Activated naive CD4-positive, alpha-beta T cell treated with anti-CD3 and anti-CD28 coated beads, Interleukin-2, amount 10 ng/mL, durations not matched to agents 7 days and 5 days (primary cell): ENCODE data around the gene FRA10AC1.

ENCODE experiments used
- CTCF ChIA-PET: fragments of 350-600 bp; sonication (Branson Sonifier 250); formaldehyde crosslinking; loops from one replicate; lab custom pipeline; 2021; ENCODE audit warnings: antibody characterized with exemption; lab: Charles Lee
- DNase-seq: peaks from one replicate; pipeline ENCODE4 v3.0.0-alpha.2; 2020
- H3K27ac Mint-ChIP-seq: one replicate; pipeline ENCODE4 v1.8.0; 2021; ENCODE audit warnings: mild to moderate bottlenecking, moderate library complexity, mixed read lengths
- H3K27me3 Mint-ChIP-seq: one replicate; pipeline ENCODE4 v1.8.0; 2021; ENCODE audit warnings: mild to moderate bottlenecking, mixed read lengths
- H3K36me3 Mint-ChIP-seq: one replicate; pipeline ENCODE4 v1.8.0; 2021; ENCODE audit warnings: mixed read lengths
- H3K4me1 Mint-ChIP-seq: one replicate; pipeline ENCODE4 v1.8.0; 2021; ENCODE audit warnings: mixed read lengths
- H3K4me3 Mint-ChIP-seq: one replicate; pipeline ENCODE4 v1.8.0; 2021; ENCODE audit warnings: mild to moderate bottlenecking, moderate library complexity, mixed read lengths
- H3K9me3 Mint-ChIP-seq: one replicate; pipeline ENCODE4 v1.8.0; 2021; ENCODE audit warnings: mixed read lengths

Gene FRA10AC1

GRCh38 chr10:93702210-93703001 lies at the start of gene FRA10AC1:
Gene FRA10AC1, minus strand, starts transcription at chr10:93702592. Its CDS starts 2,486 bp downstream, at chr10:93700106.
- CTCF ChIA-PET, result interaction anchor here (0.7 to 1.8 kb wide), 4 partner anchors 20 to 211 kb away, joined by 3 to 7 read pairs (median 4); no protein-coding TSS in a partner anchor
- H3K36me3 Mint-ChIP-seq, result no peaks in the 10 kb centered on the region
- H3K4me1 Mint-ChIP-seq, result peaks cover 10% of the 10 kb centered on the region
- H3K9me3 Mint-ChIP-seq, result no peaks in the 10 kb centered on the region
- DNase-seq, result peak; percentile 88
- H3K27ac Mint-ChIP-seq, result no peak within 1 kb of the TSS
- no peak within 1 kb of the TSS for H3K4me3 Mint-ChIP-seq
- H3K27me3 Mint-ChIP-seq, result no peaks in the 10 kb centered on the region

GRCh38 chr10:93751832-93752231 lies 49.4 kb upstream of the FRA10AC1 start:
- H3K9me3 Mint-ChIP-seq, result no peaks in the 10 kb centered on the region
- no peaks in the 10 kb centered on the region for H3K4me1 Mint-ChIP-seq
- H3K4me3 Mint-ChIP-seq, result no peak overlapping the region
- CTCF ChIA-PET, result no interaction called here
- no peak overlapping the region for H3K27ac Mint-ChIP-seq
- H3K27me3 Mint-ChIP-seq, result peaks cover 9% of the 10 kb centered on the region
- no peaks in the 10 kb centered on the region for H3K36me3 Mint-ChIP-seq
- no peak for DNase-seq

- CTCF ChIA-PET, result no interaction called here
- no peaks in the 10 kb centered on the region for H3K9me3 Mint-ChIP-seq
- DNase-seq, result no peak
- H3K27ac Mint-ChIP-seq, result no peak overlapping the region
- H3K4me3 Mint-ChIP-seq, result no peak overlapping the region
- H3K36me3 Mint-ChIP-seq, result no peaks in the 10 kb centered on the region
- H3K4me1 Mint-ChIP-seq, result no peaks in the 10 kb centered on the region
- H3K27me3 Mint-ChIP-seq, result peaks cover 4% of the 10 kb centered on the region
These were observed 48.7 kb upstream of the FRA10AC1 start for GRCh38 chr10:93751124-93751523.

DNA sequence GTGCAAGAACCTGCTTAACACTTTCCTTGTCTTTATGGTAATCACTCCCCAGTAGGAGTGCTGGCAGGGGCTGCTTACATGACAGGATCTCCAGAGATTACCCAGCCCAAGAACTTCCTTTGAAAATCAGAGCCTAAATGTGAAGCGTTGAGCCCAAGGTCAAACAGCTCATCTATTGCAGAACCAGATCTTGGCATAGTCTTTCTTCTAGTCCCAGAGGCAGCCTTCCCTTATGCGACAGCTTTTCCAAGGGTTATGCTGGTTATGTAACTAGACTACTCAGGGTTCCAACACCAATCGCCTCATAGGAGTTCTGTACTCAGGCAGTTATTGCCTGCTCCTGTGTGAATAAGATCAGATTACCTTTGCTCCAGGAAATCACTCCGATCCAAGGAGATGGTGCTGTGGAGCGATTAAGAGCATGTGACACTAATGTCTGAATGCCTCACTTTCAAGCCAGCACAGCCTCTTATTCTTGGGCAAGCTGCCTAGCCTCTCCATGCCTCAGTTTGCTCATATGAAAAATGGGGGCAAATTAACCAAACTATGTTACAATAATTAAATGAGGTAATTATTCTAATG lies 46.9 kb upstream of the FRA10AC1 start:
- CTCF ChIA-PET, result no interaction called here

GRCh38 chr10:93746844-93747284 lies 44.5 kb upstream of the FRA10AC1 start:
- CTCF ChIA-PET, result interaction anchor here (1.8 kb wide), 1 partner anchor 174 kb away, joined by 4 read pairs; no protein-coding TSS in a partner anchor

More for the DNA sequence above, 46.9 kb upstream of the FRA10AC1 start:
- Mint-ChIP-seq H3K4me3 (no peak overlapping the region), H3K27me3 (peaks cover 4% of the 10 kb centered on the region), H3K9me3 (no peaks in the 10 kb centered on the region), H3K4me1 (no peaks in the 10 kb centered on the region), H3K27ac (no peak overlapping the region), H3K36me3 (no peaks in the 10 kb centered on the region)
- no peak for DNase-seq

DNA sequence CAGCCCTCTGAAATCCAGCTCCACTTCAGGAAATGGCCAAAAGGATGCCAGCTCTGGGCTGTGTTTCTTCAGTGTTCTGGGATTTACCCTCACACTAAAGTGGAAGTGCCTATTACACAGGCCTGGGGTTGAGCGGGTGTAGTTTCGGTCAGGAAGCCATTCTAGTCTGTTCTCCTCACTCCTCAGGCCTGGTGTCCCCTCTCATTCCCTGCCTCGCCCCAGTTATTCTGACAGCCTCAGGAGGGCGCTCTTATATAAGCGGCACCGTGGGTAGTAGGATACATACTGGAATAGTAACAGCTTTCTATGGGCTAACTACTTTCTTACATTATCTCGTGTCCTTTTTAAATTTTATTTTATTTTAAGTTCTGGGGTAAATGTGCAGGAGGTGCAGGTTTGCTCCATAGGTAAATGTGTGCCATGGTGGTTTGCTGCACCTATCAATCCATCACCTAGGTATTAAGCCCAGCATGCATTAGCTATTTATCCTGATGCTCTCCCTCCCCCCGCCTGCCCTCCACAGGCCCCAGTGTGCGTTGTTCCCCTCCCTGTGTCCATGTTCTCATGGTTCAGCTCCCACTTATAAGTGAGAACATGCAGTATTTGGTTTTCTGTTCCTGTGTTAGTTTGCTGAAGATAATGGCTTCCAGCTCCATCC lies 43.1 kb upstream of the FRA10AC1 start:
- no peak for DNase-seq
- H3K27ac Mint-ChIP-seq, result no peak overlapping the region
- no peak overlapping the region for H3K4me3 Mint-ChIP-seq
- H3K4me1 Mint-ChIP-seq, result no peaks in the 10 kb centered on the region
- no peaks in the 10 kb centered on the region for H3K9me3 Mint-ChIP-seq
- CTCF ChIA-PET, result interaction anchor here (0.9 to 1.8 kb wide), 3 partner anchors 14 to 176 kb away, joined by 4 read pairs; no protein-coding TSS in a partner anchor
- H3K36me3 Mint-ChIP-seq, result no peaks in the 10 kb centered on the region
- no peaks in the 10 kb centered on the region for H3K27me3 Mint-ChIP-seq

More at GRCh38 chr10:93746844-93747284, 44.5 kb upstream of the FRA10AC1 start:
- Mint-ChIP-seq H3K36me3 (no peaks in the 10 kb centered on the region), H3K27ac (no peak overlapping the region), H3K27me3 (peaks cover 4% of the 10 kb centered on the region), H3K4me1 (no peaks in the 10 kb centered on the region), H3K9me3 (no peaks in the 10 kb centered on the region), H3K4me3 (no peak overlapping the region)
- peak; percentile 28 for DNase-seq

- H3K27ac Mint-ChIP-seq, result no peak overlapping the region
- H3K27me3 Mint-ChIP-seq, result no peaks in the 10 kb centered on the region
- H3K4me3 Mint-ChIP-seq, result no peak overlapping the region
- no peaks in the 10 kb centered on the region for H3K4me1 Mint-ChIP-seq
- H3K9me3 Mint-ChIP-seq, result no peaks in the 10 kb centered on the region
- no peaks in the 10 kb centered on the region for H3K36me3 Mint-ChIP-seq
- CTCF ChIA-PET, result no interaction called here
- no peak for DNase-seq
These were observed 40.4 kb upstream of the FRA10AC1 start for GRCh38 chr10:93742633-93743349.

DNA sequence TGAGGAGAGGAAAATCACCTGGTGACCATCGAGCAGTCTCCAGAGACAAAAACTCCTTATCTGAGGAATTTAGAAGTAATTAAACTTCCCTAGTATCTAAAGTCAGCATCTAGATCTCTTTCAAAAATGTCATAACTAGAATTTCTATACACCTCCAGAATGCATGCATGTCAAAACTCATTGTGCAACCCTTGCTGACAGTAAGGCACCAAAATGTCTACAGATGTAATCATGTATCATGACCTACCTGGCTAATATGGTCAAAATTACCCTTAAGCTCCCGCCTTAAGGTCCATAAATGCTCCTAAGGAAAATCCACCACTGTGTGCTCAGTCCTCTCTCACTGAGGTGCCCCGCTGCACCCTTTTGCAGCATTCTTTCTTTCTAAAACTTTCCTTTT lies 39.0 kb upstream of the FRA10AC1 start:
- Mint-ChIP-seq H3K36me3 (no peaks in the 10 kb centered on the region), H3K9me3 (no peaks in the 10 kb centered on the region), H3K27ac (no peak overlapping the region), H3K4me1 (no peaks in the 10 kb centered on the region), H3K4me3 (no peak overlapping the region), H3K27me3 (peaks cover 6% of the 10 kb centered on the region)
- CTCF ChIA-PET, result no interaction called here
- DNase-seq, result no peak

DNA sequence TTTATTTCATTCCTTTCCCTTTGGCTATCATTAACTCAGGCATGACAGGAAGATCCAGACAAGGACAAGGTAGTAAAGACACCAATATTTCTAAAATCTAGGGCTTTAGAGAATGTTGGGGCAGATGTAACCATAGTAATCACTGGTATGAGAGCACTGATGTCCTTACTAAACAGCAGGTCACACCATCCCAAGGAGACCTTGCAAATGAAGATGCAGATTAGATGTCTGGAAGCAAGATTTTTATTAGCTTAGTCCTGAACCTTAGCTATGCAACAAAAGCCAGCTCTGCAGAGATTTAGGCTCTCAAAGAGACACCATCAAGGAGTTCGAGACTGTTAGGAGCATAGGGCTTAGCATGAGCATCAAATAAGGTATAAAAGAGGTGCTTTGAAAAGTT lies 23.6 kb upstream of the FRA10AC1 start:
- CTCF ChIA-PET, result no interaction called here
- Mint-ChIP-seq H3K4me1 (no peaks in the 10 kb centered on the region), H3K36me3 (no peaks in the 10 kb centered on the region), H3K27me3 (peaks cover 26% of the 10 kb centered on the region), H3K9me3 (no peaks in the 10 kb centered on the region), H3K4me3 (no peak overlapping the region), H3K27ac (no peak overlapping the region)
- DNase-seq, result no peak

DNA sequence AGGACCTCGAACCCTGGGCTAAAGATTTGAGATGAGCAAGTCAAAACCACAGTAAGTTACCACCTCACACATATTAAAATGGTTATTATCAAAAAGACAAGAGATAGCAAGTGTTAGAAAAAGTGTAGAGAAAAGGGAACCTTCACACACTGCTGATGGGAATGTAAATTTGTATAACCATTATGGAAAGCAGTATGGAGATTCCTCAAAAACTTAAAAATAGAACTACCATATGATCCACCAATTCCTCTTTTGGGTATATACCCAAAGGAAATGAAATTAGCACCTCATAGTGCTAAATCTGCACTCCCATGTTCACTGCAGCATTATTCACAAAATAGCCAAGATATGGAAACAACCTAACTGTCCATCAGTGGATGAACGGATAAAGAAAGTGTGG lies 20.8 kb upstream of the FRA10AC1 start:
- Mint-ChIP-seq H3K4me3 (no peak overlapping the region), H3K27ac (no peak overlapping the region), H3K27me3 (peaks cover 32% of the 10 kb centered on the region), H3K9me3 (no peaks in the 10 kb centered on the region), H3K36me3 (no peaks in the 10 kb centered on the region), H3K4me1 (no peaks in the 10 kb centered on the region)
- no peak for DNase-seq
- CTCF ChIA-PET, result no interaction called here

DNA sequence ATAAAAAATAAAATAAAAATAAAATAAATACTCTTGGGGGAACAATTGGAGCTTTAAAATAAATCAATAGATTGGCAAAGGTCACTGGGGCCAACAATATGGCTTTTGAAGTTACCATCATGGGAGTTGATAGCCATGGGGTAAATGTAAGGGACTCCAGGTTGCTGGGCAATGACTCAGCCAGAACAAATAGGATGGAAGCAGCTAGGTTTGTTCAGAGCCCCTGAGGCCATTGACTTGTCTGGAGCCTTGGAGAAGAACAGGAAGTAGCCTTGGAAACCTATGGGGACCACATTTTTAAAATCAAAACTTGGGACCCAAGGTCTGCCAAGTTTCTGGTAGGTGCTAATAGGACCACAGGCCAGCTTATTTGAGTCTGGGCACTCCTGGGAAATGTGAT lies 20.2 kb upstream of the FRA10AC1 start:
- Mint-ChIP-seq H3K9me3 (no peaks in the 10 kb centered on the region), H3K4me1 (no peaks in the 10 kb centered on the region), H3K4me3 (no peak overlapping the region), H3K27me3 (peaks cover 31% of the 10 kb centered on the region), H3K36me3 (no peaks in the 10 kb centered on the region), H3K27ac (no peak overlapping the region)
- CTCF ChIA-PET, result no interaction called here
- no peak for DNase-seq

- CTCF ChIA-PET, result no interaction called here
- no peak overlapping the region for H3K27ac Mint-ChIP-seq
- H3K27me3 Mint-ChIP-seq, result peaks cover 28% of the 10 kb centered on the region
- no peak for DNase-seq
- H3K9me3 Mint-ChIP-seq, result no peaks in the 10 kb centered on the region
- no peaks in the 10 kb centered on the region for H3K36me3 Mint-ChIP-seq
- no peak overlapping the region for H3K4me3 Mint-ChIP-seq
- no peaks in the 10 kb centered on the region for H3K4me1 Mint-ChIP-seq
These were observed 17.5 kb upstream of the FRA10AC1 start for GRCh38 chr10:93719901-93720300.

DNA sequence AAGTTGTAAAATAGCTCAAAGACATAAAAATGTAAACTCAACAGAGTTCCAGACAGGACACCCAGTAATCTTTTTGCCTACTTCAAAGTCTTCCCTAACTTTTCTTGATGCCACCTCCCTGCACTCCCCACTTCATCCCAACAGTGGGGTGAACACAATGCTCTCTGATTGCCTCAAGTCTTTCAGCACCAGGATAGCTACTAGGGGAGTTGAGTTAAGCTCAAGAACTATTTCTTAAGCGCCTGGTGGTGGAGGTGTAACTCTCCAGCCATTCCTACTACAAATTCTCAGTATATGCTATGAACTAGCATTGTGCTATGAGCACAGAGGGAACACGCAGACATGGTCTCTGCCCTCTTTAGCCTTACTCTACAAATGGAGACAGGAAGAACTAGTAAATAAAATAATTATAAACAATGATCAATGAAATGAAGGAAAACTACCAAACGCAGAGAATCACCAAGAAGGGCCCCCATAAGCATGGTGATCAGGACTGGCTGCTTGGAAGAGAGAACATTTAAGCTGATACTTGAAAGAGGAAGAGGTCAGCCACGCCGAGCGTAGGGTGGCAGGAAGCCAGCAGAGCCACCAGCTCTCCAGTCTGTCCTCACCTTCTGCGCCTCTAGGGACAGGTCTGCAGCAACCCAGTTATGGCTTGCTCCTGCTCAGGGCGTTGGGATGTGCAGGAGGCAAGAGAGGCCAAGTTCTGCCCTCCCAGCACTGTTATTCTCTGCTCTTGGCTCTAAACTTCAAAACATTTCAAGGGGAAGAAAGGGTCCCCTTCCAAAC lies 16.7 kb upstream of the FRA10AC1 start:
- Mint-ChIP-seq H3K4me1 (no peaks in the 10 kb centered on the region), H3K4me3 (no peak overlapping the region)
- no peak for DNase-seq

More for the DNA sequence above, 16.7 kb upstream of the FRA10AC1 start:
- Mint-ChIP-seq H3K27ac (no peak overlapping the region), H3K36me3 (no peaks in the 10 kb centered on the region), H3K27me3 (peaks cover 24% of the 10 kb centered on the region), H3K9me3 (no peaks in the 10 kb centered on the region)
- CTCF ChIA-PET, result interaction anchor here (1.2 kb wide), 1 partner anchor 14 kb away, joined by 5 read pairs; no protein-coding TSS in a partner anchor
